Esophagus muscularis mucosa (tissue), 3 donors: ENCODE measurements around the gene HRCT1.

Experiments
- CTCF ChIP-seq, 3 experiments: fragments of 200-600 bp in 2 of 3; fragments of 450-650 bp in 1 of 3; sonication (generic) in 2 of 3; IDR thresholded peaks; one replicate each; pipeline ENCODE4 v1.5.1; 2017 to 2019; ENCODE audit warnings: antibody characterized with exemption in 3 of 3, mild to moderate bottlenecking in 2 of 3, moderate library complexity in 1 of 3
- EP300 ChIP-seq: sonication (generic); formaldehyde crosslinking; IDR thresholded peaks from one replicate; pipeline ENCODE4 v1.6.1; 2017; ENCODE audit warnings: antibody characterized with exemption

- TF ChIP-seq EP300 (no peak), CTCF (IDR thresholded peaks at IDR 0.05) (no peak)
Measured at GRCh38 chr9:35923598-35923926, 17.6 kb downstream of the HRCT1 start.
